BE2C (cell line): ENCODE data around the gene LIMCH1.

Experiments
- DNase-seq: peaks from one replicate; pipeline ENCODE4 v3.0.0-alpha.2; 2020
- H3K27me3 ChIP-seq: fragments of 250-450 bp; sonication (Bioruptor Pico); 2 replicates; pipeline ENCODE4 v1.5.1; 2020; ENCODE audit warnings: mild to moderate bottlenecking
- H3K36me3 ChIP-seq: fragments of 250-450 bp; sonication (Bioruptor Pico); 2 replicates; pipeline ENCODE4 v1.5.1; 2020; ENCODE audit warnings: mild to moderate bottlenecking
- H3K4me1 ChIP-seq: fragments of 250-450 bp; sonication (Bioruptor Pico); 2 replicates; pipeline ENCODE4 v1.5.1; 2020
- H3K4me3 ChIP-seq: 2 replicates; pipeline ENCODE4 v1.5.1; 2011; ENCODE audit warnings: low read depth, low read length
- H3K9me3 ChIP-seq: fragments of 250-450 bp; sonication (Bioruptor Pico); 2 replicates; pipeline ENCODE4 v1.5.1; 2020
- TF ChIP-seq, protein P1 (sequence below): IDR thresholded peaks from 2 replicates; pipeline ENCODE4 v1.5.1; 2012; ENCODE audit warnings: mild to moderate bottlenecking, low read depth, low read length

LIMCH1 gene

DNA sequence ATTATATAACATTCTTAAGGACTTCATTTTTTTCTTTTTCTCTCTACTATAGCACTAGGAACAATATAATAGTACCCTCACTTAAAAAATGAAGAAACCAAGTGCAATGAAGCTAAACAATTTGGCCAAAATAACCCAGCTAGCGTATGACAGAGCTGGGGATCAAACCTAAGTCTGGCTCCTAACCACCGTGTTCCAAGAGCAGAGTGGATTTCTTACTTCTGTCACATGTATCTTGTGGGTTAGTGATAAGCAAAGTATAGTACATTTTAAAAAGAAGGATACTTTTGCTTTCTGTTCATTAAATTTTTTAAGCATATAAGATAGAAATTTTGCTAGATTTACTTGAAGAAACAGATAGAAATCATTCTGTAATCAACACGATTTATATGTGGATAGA lies 11.5 kb downstream of the LIMCH1 start:
- no peak for DNase-seq
- no peak overlapping the region for H3K4me3 ChIP-seq

DNA sequence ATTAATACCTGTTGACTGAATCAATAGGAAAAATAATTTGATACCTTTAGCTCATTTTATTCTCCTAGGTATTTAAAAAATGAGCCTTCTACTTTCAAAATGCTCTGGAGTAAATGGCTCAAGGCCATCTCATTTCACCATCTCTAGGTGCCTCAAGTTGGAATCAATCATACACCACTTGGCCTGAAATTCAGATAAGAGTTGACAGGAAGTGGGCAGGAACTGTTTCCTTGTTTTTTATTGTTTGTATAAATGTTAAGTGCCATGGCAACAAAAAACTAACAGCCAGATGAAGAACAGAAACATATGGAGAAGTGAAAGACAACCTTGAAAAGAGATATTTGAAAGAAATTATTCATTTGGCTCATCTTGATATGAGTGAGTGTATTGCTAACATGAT lies 12.4 kb downstream of the LIMCH1 start:
- H3K27me3 ChIP-seq: no peaks in the 10 kb centered on the region
- peaks cover 2% of the 10 kb centered on the region; the same call in 1 of the 2 replicates for H3K36me3 ChIP-seq
- TF ChIP-seq, protein P1, sequence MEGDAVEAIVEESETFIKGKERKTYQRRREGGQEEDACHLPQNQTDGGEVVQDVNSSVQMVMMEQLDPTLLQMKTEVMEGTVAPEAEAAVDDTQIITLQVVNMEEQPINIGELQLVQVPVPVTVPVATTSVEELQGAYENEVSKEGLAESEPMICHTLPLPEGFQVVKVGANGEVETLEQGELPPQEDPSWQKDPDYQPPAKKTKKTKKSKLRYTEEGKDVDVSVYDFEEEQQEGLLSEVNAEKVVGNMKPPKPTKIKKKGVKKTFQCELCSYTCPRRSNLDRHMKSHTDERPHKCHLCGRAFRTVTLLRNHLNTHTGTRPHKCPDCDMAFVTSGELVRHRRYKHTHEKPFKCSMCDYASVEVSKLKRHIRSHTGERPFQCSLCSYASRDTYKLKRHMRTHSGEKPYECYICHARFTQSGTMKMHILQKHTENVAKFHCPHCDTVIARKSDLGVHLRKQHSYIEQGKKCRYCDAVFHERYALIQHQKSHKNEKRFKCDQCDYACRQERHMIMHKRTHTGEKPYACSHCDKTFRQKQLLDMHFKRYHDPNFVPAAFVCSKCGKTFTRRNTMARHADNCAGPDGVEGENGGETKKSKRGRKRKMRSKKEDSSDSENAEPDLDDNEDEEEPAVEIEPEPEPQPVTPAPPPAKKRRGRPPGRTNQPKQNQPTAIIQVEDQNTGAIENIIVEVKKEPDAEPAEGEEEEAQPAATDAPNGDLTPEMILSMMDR: no peak
- H3K9me3 ChIP-seq: no peaks in the 10 kb centered on the region
- no peak overlapping the region for H3K4me3 ChIP-seq
- H3K4me1 ChIP-seq: no peaks in the 10 kb centered on the region
- DNase-seq: no peak

More for the DNA sequence above, 11.5 kb downstream of the LIMCH1 start:
- H3K27me3 ChIP-seq: no peaks in the 10 kb centered on the region
- TF ChIP-seq, protein P1: no peak
- no peaks in the 10 kb centered on the region for H3K4me1 ChIP-seq
- no peaks in the 10 kb centered on the region for H3K36me3 ChIP-seq
- no peaks in the 10 kb centered on the region for H3K9me3 ChIP-seq

DNA sequence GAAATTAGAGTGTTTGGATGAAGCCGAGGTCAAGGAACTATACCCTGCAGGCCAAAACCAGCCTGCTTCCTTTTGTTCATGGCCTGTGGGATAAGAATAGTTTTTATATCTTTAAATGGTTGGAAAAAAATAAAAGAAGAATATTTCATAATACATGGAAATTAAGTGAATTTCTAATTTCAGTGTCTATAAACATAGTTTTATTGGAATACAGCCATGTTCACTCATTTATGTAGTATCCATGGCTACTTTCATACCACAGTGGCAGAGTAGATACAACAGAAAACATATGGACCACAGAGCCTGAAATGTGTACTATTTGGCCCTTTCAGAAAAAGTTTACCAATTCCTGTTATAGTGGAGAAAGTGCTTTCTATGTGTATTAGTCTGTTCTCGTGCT lies 13.6 kb downstream of the LIMCH1 start:
- H3K4me1 ChIP-seq: no peaks in the 10 kb centered on the region
- no peak for DNase-seq
- peaks cover 3% of the 10 kb centered on the region; the same call in 1 of the 2 replicates for H3K36me3 ChIP-seq
- TF ChIP-seq, protein P1: no peak
- no peaks in the 10 kb centered on the region for H3K27me3 ChIP-seq
- no peak overlapping the region for H3K4me3 ChIP-seq
- H3K9me3 ChIP-seq: no peaks in the 10 kb centered on the region

DNA sequence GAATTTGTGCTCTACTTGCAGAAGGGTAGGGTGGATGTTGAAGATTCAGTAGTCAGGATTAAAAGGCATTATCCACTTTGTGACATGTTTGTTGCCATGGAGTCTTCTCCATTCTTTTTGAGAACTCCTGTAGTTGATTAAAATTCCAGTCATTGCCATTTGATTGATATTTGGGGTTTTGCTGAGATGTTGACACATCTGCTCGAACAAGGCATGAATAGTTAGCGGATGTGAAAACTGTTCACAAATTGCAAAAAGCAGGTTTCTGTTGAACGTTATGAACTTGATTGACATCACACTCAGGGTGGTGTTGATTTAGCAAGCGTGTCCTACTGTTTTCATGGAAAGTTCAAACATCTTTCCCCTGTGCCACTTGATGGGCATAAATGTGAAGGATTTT lies 16.9 kb downstream of the LIMCH1 start:
- TF ChIP-seq, protein P1: no peak
- Histone ChIP-seq H3K36me3 (peaks cover 3% of the 10 kb centered on the region; the same call in 1 of the 2 replicates), H3K27me3 (no peaks in the 10 kb centered on the region), H3K4me1 (no peaks in the 10 kb centered on the region), H3K9me3 (no peaks in the 10 kb centered on the region), H3K4me3 (no peak overlapping the region)
- no peak for DNase-seq

DNA sequence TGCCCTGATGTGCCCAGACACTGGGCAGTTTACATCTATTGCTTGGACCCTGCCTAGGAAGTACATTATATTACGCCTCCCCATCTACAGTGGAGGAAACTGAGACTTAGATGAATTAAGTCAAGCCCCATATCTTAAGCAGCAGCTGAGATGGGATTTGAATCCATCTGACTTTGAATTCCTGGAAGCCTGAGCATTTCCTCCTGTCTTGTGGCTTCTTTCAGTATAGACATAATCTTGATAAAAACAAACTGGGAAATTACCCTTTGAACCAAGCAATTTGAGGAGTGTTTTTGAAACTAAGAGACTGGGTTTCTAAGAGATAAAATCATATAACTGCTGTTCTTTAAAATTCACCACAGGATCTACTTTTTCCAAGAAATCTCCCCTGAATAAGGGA lies 18.6 kb downstream of the LIMCH1 start:
- Histone ChIP-seq H3K27me3 (no peaks in the 10 kb centered on the region), H3K4me1 (no peaks in the 10 kb centered on the region; the same call in 1 of the 2 replicates), H3K36me3 (peaks cover 3% of the 10 kb centered on the region; the same call in 1 of the 2 replicates), H3K9me3 (no peaks in the 10 kb centered on the region), H3K4me3 (no peak overlapping the region)
- TF ChIP-seq, protein P1: no peak
- DNase-seq: no peak

DNA sequence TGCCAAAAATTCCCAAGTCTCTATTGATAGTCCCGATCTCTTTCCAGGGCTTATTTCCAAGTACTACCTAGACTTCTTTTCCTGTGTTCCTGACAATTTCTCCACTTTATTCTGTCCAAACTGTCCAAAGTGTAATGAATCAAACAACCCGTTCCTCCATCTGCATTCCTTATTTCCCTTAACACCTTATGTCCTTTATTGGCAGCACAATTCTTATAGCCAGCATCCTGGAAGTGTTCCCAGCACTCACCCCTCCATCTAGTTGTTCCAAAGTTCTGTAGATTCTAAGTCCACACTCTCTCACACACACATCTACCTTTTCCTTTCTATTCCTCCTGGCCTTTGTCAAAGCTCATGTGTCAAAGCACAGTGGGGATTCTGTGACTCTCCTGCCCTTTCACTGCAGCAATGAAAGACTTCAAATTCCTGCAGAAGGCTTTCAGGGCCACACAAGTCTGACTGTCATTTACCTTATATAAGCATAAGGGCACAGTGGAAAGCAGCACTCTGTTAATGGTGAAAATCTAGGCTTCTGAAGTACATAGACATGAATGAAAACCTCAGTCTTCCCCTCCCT lies 22.1 kb downstream of the LIMCH1 start:
- no peak for DNase-seq
- peaks cover 9% of the 10 kb centered on the region for H3K4me1 ChIP-seq
- H3K36me3 ChIP-seq: peaks cover 3% of the 10 kb centered on the region
- TF ChIP-seq, protein P1: no peak
- H3K27me3 ChIP-seq: no peaks in the 10 kb centered on the region
- no peak overlapping the region for H3K4me3 ChIP-seq
- H3K9me3 ChIP-seq: no peaks in the 10 kb centered on the region
